K562 (cell line): Measurements from ENCODE around the gene DENND2A. TPM values are rescaled to one million over a fixed set of nuclear protein-coding genes. Genes with fewer than 3 reads are reported as not detected.

Source experiments
- ATF7 ChIP-seq: fragments of 450-650 bp; IDR thresholded peaks from 2 replicates; pipeline ENCODE4 v1.7.1; 2014; ENCODE audit warnings: mild to moderate bottlenecking, moderate library complexity
- BRD4 ChIP-seq: fragments of 200-600 bp; sonication (generic); IDR thresholded peaks from 2 replicates; pipeline ENCODE4 v1.6.1; 2017; ENCODE audit warnings: inconsistent platforms
- CEBPG ChIP-seq, 3 experiments: fragments of 200-800 bp in 1 of 3; sonication (Bioruptor generic) in 1 of 3; sonication (generic) in 1 of 3; formaldehyde crosslinking in 1 of 3; IDR thresholded peaks in 2 of 3; conservative IDR thresholded peaks in 1 of 3; 2 replicates each; pipeline versions ENCODE4 v1.6.1 to v1.8.0; 2016 to 2022; ENCODE audit warnings: missing compliant biosample characterization in 2 of 3, missing genetic modification characterization in 2 of 3, mild to moderate bottlenecking in 1 of 3, missing genetic modification reagents in 1 of 3
- E4F1 ChIP-seq: fragments of 250-450 bp; sonication (Bioruptor Pico); IDR thresholded peaks from 2 replicates; pipeline ENCODE4 v1.5.0; 2021; ENCODE audit warnings: mild to moderate bottlenecking, borderline replicate concordance
- HEY1 ChIP-seq: fragments of 250-450 bp; sonication (Bioruptor Pico); IDR thresholded peaks from 2 replicates; pipeline ENCODE4 v1.5.0; 2020; ENCODE audit warnings: mild to moderate bottlenecking, moderate library complexity, borderline replicate concordance
- HLTF ChIP-seq: fragments of 450-650 bp; IDR thresholded peaks from 2 replicates; pipeline ENCODE4 v1.6.1; 2016
- KHSRP ChIP-seq: fragments of 450-650 bp; IDR thresholded peaks from 2 replicates; pipeline ENCODE4 v1.6.1; 2017
- OTX1 ChIP-seq: fragments of 450-650 bp; formaldehyde crosslinking; IDR thresholded peaks from 2 replicates; pipeline ENCODE4 v1.4.0; 2022; ENCODE audit warnings: mild to moderate bottlenecking
- PKNOX1 ChIP-seq: fragments of 450-650 bp; IDR thresholded peaks from 2 replicates; pipeline ENCODE4 v1.6.1; 2016
- POLR2H ChIP-seq: IDR thresholded peaks from 2 replicates; pipeline ENCODE4 v1.6.1; 2016; ENCODE audit warnings: missing genetic modification characterization, low read depth, mild to moderate bottlenecking, control low read depth, missing compliant biosample characterization, moderate library complexity
- SLC30A9 ChIP-seq: fragments of 250-450 bp; sonication (Bioruptor Pico); IDR thresholded peaks from 2 replicates; pipeline ENCODE4 v1.8.0; 2022; ENCODE audit warnings: mild to moderate bottlenecking, moderate library complexity
- SMAD1 ChIP-seq: fragments of 150-350 bp; IDR thresholded peaks from 2 replicates; pipeline ENCODE4 v1.6.1; 2014; ENCODE audit warnings: low read length, low read depth; ENCODE audit not compliant: partially characterized antibody
- SMARCE1 ChIP-seq: fragments of 450-650 bp; IDR thresholded peaks from 2 replicates; pipeline ENCODE4 v1.7.1; 2016; ENCODE audit warnings: mild to moderate bottlenecking
- TCF15 ChIP-seq: fragments of 250-450 bp; sonication (Bioruptor Pico); IDR thresholded peaks from 2 replicates; pipeline ENCODE4 v1.8.0; 2022; ENCODE audit warnings: moderate library complexity, mild to moderate bottlenecking, inconsistent platforms
- TFAP4 ChIP-seq: sonication (generic); formaldehyde crosslinking; IDR thresholded peaks from 2 replicates; pipeline ENCODE4 v1.8.0; 2022; ENCODE audit warnings: missing genetic modification reagents, mild to moderate bottlenecking, moderate library complexity, borderline replicate concordance
- ZHX1 ChIP-seq: fragments of 150-350 bp; conservative IDR thresholded peaks from 2 replicates; pipeline ENCODE4 v1.6.1; 2014; ENCODE audit warnings: low read length
- ZNF174 ChIP-seq: fragments of 250-450 bp; sonication (Bioruptor Pico); IDR thresholded peaks from 2 replicates; pipeline ENCODE4 v1.4.0; 2020; ENCODE audit warnings: mild to moderate bottlenecking
- ZNF277 ChIP-seq: fragments of 250-450 bp; sonication (Bioruptor Pico); IDR thresholded peaks from 2 replicates; pipeline ENCODE4 v1.8.0; 2022; ENCODE audit warnings: inconsistent platforms, mild to moderate bottlenecking, moderate library complexity, borderline replicate concordance
- ZNF764 ChIP-seq: fragments of 250-450 bp; sonication (Bioruptor Pico); IDR thresholded peaks from 2 replicates; pipeline ENCODE4 v1.4.0; 2020; ENCODE audit warnings: low read depth, mild to moderate bottlenecking, moderate library complexity
- ZNF766 ChIP-seq: fragments of 200-800 bp; sonication (Bioruptor generic); conservative IDR thresholded peaks from 2 replicates; pipeline ENCODE4 v1.6.1; 2016; ENCODE audit warnings: missing genetic modification characterization, missing compliant biosample characterization
- polyA plus RNA-seq, 8 experiments: library from polyadenylated mRNA; depleted of rRNA in 4 of 8; stranded (reverse) in 5 of 8; unstranded in 3 of 8; fragments of >200 nt; fragmentation: Nextera tagmentation in 2 of 8; fragmentation: Illumina TruSeq in 1 of 8; extraction: Ambion mirVana in 2 of 8; extraction: Trizol in 1 of 8; gene quantifications; 2 replicates each; pipeline versions ENCODE4 v1.2.1 to v1.2.3, GENCODE V29; 2011 to 2014; ENCODE audit warnings: inconsistent platforms in 1 of 8, missing spikeins in 1 of 8
- total RNA-seq, 7 experiments: library from RNA; depleted of rRNA in 6 of 7; stranded (reverse); fragments of >200 nt in 6 of 7; fragmentation: Illumina TruSeq in 2 of 7; extraction: Trizol in 2 of 7; gene quantifications; 2 replicates each; pipeline versions ENCODE4 v1.2.1 to v1.2.3, GENCODE V29; 2011 to 2021; ENCODE audit warnings: low replicate concordance in 1 of 7

The DENND2A gene
- total and polyA plus RNA-seq, 9 of the 15 experiments (the other 6 are each of a cell fraction or from before 2014, with no cell fraction given): not detected

GRCh38 chr7:140475747-140476333, 164.8 kb downstream of the DENND2A start (continued):
- TF ChIP-seq ZNF277 (CRISPR knock-in tag) (no peak), CEBPG (CRISPR knock-in tag; IDR thresholded peaks at IDR 0.05) (no peak), CEBPG (tag; conservative IDR thresholded peaks at IDR 0.05 in 1 of 2, IDR thresholded peaks at IDR 0.05 in 1 of 2) (no peak), POLR2H (tag) (peak; percentile 17; the same call in 1 of the 2 replicates), ZNF764 (CRISPR knock-in tag) (no peak), ZHX1 (no peak), SMAD1 (no peak), BRD4 (no peak), TCF15 (no peak), HLTF (no peak), SLC30A9 (CRISPR knock-in tag) (no peak), HEY1 (CRISPR knock-in tag) (no peak), SMARCE1 (no peak), PKNOX1 (no peak), KHSRP (no peak), OTX1 (no peak), TFAP4 (CRISPR knock-in tag) (no peak), E4F1 (CRISPR knock-in tag) (no peak), ZNF766 (no peak), ZNF174 (CRISPR knock-in tag) (no peak), ATF7 (no peak)
